Upper lobe of left lung (tissue), 6 donors: Measurements from ENCODE around the gene ZNF526. TPM values are rescaled to one million over a fixed set of nuclear protein-coding genes. Genes with fewer than 3 reads are reported as not detected.

ENCODE experiments used
- ATAC-seq, 2 donors: fragments of 200-7000 bp; cut with Tn5 transposase; one replicate each; pipeline ENCODE4 v1.9.1; 2022; ENCODE audit warnings: mild to moderate bottlenecking in 2 of 2, moderate library complexity in 2 of 2; ENCODE audit not compliant: low FRiP score in 2 of 2
- DNase-seq, 2 donors: peaks; one replicate each; pipeline ENCODE4 v3.0.0-alpha.2; 2019 to 2020
- H3K27ac ChIP-seq, 4 donors: fragments of 200-600 bp; sonication (generic); one replicate each; pipeline ENCODE4 v1.5.1; 2016 to 2019
- H3K27me3 ChIP-seq, 4 donors: fragments of 200-600 bp; sonication (generic); one replicate each; pipeline ENCODE4 v1.5.1; 2017 to 2019
- H3K36me3 ChIP-seq, 4 donors: fragments of 200-600 bp; sonication (generic); one replicate each; pipeline ENCODE4 v1.5.1; 2016 to 2019
- H3K4me1 ChIP-seq, 4 donors: fragments of 200-600 bp; sonication (generic); one replicate each; pipeline ENCODE4 v1.5.1; 2018 to 2019
- H3K4me3 ChIP-seq, 4 donors: fragments of 200-600 bp; sonication (generic); one replicate each; pipeline ENCODE4 v1.5.1; 2017 to 2019; ENCODE audit warnings: mild to moderate bottlenecking in 2 of 4, moderate library complexity in 1 of 4
- H3K9me3 ChIP-seq, 4 donors: fragments of 200-600 bp; sonication (generic); one replicate each; pipeline ENCODE4 v1.5.1; 2018 to 2019
- EP300 ChIP-seq, 4 donors: sonication (generic); formaldehyde crosslinking; IDR thresholded peaks; one replicate each; pipeline ENCODE4 v1.5.1; 2017; ENCODE audit warnings: antibody characterized with exemption in 4 of 4, control low read depth in 2 of 4
- POLR2A ChIP-seq, 4 donors: fragments of 450-650 bp; IDR thresholded peaks; one replicate each; pipeline ENCODE4 v1.5.1; 2016 to 2017; ENCODE audit warnings: antibody characterized with exemption in 4 of 4, mild to moderate bottlenecking in 2 of 4
- POLR2AphosphoS5 ChIP-seq, 2 donors: sonication (generic); formaldehyde crosslinking; IDR thresholded peaks; one replicate each; pipeline ENCODE4 v1.5.1; 2017; ENCODE audit warnings: antibody characterized with exemption in 2 of 2
- WGBS, 2 donors: methylation state at CpG; one replicate each; pipeline ENCODE4 v1.1.5; 2017 to 2018; 5-methylcytosine and 5-hydroxymethylcytosine counted together
- total RNA-seq, 6 donors: library from RNA; depleted of rRNA in 4 of 6; stranded (reverse); fragments of >200 nt in 4 of 6; gene quantifications; one replicate each; pipeline versions ENCODE4 v1.1.0 to v1.2.1, GENCODE V29; 2016 to 2021
- TF ChIP-seq, protein P1 (sequence below), 6 experiments: fragments of 450-650 bp in 4 of 6; fragments of 200-600 bp in 2 of 6; sonication (generic) in 2 of 6; IDR thresholded peaks; one replicate each; pipeline ENCODE4 v1.5.1; 2016 to 2019; ENCODE audit warnings: antibody characterized with exemption in 6 of 6
- donor health status: DM: no; HTN: no; CAD: no; lungs with moderate emphysema.
- donor health status: DM: no; HTN: yes; CAD: no; lungs with severe emphysema.

The ZNF526 gene
- total RNA-seq, 6 donors from 2014 or later: 7.9 to 13.8 (median 11.4) TPM

DNA sequence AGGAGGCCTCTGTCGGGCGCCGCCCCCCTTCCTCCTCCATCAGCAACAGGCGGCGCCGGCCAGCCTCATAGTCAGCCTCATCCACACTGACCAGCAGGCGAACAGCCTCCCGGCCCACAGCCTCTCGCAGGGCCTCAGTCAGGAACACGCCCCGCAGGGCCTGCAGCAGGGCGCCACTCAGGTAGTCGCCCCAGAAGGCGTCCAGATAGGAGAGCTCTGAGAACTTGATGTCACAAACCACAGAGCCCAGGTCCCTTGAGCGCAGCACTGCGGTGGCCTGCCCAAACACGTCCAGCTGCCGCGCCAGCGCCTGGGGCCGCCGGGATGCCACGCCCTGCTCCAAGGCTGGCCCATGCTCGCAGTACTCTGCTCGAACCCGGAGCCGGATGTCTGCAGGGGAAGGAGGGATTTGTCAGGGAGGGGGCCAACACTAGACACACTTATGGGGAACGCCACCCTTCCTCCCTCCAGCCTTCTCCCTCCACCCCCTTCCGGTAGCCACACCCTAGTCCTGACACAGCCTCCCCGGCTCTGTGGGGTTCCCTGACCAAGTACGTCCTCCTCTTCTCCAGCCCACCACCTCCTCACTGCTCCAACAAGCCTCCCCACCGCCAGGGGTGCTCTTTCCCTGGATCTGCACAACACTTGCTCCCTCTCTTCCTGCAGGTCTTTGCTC, 20.5 kb upstream of the ZNF526 start:
- peak overlapping the region; percentile 84 to 93 (median 87) for H3K27ac ChIP-seq
- 45 to 63% methylated on average over 15 to 32 of the region's 32 CpGs for WGBS, 2 donors
- DNase-seq (peak; percentile 81 to 87), ATAC-seq (peak; percentile 25 to 60)
- no peaks in the 10 kb centered on the region for H3K27me3 ChIP-seq
- TF ChIP-seq, protein P1, sequence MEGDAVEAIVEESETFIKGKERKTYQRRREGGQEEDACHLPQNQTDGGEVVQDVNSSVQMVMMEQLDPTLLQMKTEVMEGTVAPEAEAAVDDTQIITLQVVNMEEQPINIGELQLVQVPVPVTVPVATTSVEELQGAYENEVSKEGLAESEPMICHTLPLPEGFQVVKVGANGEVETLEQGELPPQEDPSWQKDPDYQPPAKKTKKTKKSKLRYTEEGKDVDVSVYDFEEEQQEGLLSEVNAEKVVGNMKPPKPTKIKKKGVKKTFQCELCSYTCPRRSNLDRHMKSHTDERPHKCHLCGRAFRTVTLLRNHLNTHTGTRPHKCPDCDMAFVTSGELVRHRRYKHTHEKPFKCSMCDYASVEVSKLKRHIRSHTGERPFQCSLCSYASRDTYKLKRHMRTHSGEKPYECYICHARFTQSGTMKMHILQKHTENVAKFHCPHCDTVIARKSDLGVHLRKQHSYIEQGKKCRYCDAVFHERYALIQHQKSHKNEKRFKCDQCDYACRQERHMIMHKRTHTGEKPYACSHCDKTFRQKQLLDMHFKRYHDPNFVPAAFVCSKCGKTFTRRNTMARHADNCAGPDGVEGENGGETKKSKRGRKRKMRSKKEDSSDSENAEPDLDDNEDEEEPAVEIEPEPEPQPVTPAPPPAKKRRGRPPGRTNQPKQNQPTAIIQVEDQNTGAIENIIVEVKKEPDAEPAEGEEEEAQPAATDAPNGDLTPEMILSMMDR (IDR thresholded peaks at IDR 0.05): peak in 4 of 6 experiments; percentile 18 to 34 (median 25)
- no peak for TF ChIP-seq POLR2A (IDR thresholded peaks at IDR 0.05)
- peak overlapping the region in 3 of 4 donors; percentile 1 to 37 (median 16) for H3K4me3 ChIP-seq
- H3K36me3 ChIP-seq: peaks cover 11 to 69% (median 40%) of the 10 kb centered on the region in 4 donors
- H3K4me1 ChIP-seq: peaks cover 24 to 63% (median 54%) of the 10 kb centered on the region in 4 donors
- no peaks in the 10 kb centered on the region for H3K9me3 ChIP-seq

DNA sequence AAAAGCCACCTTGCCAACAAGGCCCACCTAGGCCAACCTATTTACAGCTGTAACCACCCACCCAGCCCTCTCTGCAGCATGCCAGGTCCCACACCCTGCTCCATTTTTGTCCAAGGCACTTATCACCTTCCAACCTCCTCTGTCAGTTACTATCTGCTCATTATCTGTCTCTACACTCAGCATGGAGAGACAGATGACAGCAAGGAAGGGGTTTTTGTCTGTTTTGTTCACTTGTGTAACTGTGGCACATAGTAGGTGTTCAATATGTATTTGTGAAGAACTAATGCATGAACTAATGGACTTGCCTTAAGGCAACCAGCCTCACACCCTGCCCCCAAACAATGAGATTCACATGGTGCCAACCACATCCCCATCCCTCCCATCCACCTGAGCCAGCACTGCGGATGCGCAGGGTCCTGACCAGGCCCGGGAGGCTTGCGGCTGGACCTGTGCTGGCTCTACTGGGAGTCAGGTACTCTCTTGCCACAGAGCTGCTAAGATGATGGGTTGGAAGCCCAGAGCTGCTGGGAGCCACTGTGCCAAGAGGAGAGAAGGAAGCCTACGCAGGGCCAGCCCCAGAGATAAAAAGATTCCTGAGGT, 19.9 kb upstream of the ZNF526 start:
- DNase-seq: no peak
- H3K36me3 ChIP-seq: peaks cover 11 to 75% (median 44%) of the 10 kb centered on the region in 4 donors
- no peak for TF ChIP-seq POLR2AphosphoS5 (IDR thresholded peaks at IDR 0.05)
- TF ChIP-seq, protein P1 (IDR thresholded peaks at IDR 0.05): no peak
- TF ChIP-seq POLR2A (IDR thresholded peaks at IDR 0.05): no peak
- no peak for TF ChIP-seq EP300 (IDR thresholded peaks at IDR 0.05)
- H3K9me3 ChIP-seq: no peaks in the 10 kb centered on the region
- peaks cover 24 to 63% (median 54%) of the 10 kb centered on the region in 4 donors for H3K4me1 ChIP-seq
- no peak for ATAC-seq
- WGBS, 2 donors: 89 to 96% methylated on average over 5 of the region's 5 CpGs
- no peaks in the 10 kb centered on the region for H3K27me3 ChIP-seq
- peak overlapping the region in 1 of 4 donors; percentile 37 for H3K4me3 ChIP-seq
- peak overlapping the region; percentile 84 to 93 (median 87) for H3K27ac ChIP-seq

DNA sequence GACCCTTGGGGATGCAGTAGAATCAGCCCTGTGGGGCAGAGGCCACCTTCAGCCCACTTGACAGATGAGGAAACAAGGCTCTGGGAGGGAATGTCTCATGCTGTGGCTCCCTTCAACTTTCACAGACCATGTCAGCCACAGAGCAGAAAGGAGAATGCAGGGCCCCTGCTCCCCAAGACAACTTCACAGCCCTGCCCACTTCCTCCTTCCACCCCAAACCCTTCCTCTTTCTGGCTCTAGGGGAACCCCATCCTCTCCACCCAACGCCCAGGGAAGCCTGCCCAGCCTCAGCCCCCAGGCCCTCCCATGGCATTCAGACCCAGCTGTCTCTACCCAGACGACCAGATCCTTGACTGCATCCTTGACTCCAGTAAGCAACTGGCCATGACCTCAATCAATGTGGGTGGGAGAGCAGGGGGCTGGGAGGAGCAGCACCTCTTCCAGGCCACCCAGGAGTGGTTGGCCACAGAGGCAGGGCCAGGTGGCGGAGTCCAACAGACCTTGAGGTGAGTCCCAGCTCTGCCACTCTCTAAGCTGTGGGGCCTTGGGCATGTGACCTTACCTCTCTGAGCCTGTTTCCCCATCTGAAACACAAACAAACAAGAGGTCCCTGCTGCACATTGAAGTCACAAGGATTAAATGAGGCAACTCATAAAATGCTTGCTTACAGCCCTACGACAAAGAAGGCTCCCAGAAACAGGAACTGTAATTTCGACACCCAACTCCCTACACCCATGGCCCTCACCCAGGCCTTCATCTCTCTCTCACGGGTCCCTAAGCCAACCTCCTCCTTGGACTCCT, 18.4 kb upstream of the ZNF526 start:
- no peak for TF ChIP-seq EP300 (IDR thresholded peaks at IDR 0.05)
- TF ChIP-seq POLR2A (IDR thresholded peaks at IDR 0.05): peak in 1 of 4 donors; percentile 31
- TF ChIP-seq, protein P1 (IDR thresholded peaks at IDR 0.05): peak in 2 of 6 experiments; percentile 14 to 15
- peak; percentile 22 to 47 for TF ChIP-seq POLR2AphosphoS5 (IDR thresholded peaks at IDR 0.05)
- WGBS, 2 donors: 44 to 55% methylated on average over 5 to 6 of the region's 6 CpGs
- H3K27ac ChIP-seq: peak overlapping the region; percentile 84 to 93 (median 87)
- DNase-seq: peak in 1 of 2 donors; percentile 81
- peaks cover 24 to 62% (median 54%) of the 10 kb centered on the region in 4 donors for H3K4me1 ChIP-seq
- H3K36me3 ChIP-seq: peaks cover 14 to 90% (median 57%) of the 10 kb centered on the region in 4 donors
- ATAC-seq: peak; percentile 73 to 80
- H3K9me3 ChIP-seq: no peaks in the 10 kb centered on the region
- peak overlapping the region in 2 of 4 donors; percentile 4 to 8 for H3K4me3 ChIP-seq
- no peaks in the 10 kb centered on the region for H3K27me3 ChIP-seq

DNA sequence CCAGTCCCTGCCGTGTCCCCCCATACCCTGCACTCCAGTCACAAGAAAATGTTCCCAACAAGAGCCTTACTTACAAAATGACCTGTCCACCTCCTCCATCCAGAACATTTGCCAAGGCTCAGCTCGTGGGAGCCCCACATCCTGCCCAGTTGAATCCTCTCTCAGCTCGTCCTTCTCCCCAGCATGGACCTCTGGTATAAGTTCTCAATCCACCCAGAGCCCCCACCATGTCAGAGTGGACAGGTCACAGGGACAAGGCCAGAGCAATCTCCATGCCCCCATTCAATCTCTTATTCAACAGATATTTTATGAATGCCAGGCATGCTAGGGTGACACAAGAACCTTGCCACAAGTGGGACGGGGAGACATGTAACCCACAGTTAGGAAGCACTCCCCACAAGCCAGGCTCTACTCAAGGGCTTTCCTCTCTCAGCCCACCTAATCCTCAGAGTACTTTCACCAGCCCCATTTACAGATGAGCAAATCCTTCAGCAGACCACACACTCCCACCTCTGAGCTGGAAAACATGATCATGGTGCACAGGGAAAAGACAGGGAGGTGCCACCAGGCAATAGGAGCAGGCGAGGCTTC, 17.7 kb upstream of the ZNF526 start:
- peaks cover 19 to 61% (median 52%) of the 10 kb centered on the region in 4 donors for H3K4me1 ChIP-seq
- H3K36me3 ChIP-seq: peaks cover 14 to 90% (median 61%) of the 10 kb centered on the region in 4 donors
- TF ChIP-seq EP300 (IDR thresholded peaks at IDR 0.05) (no peak), POLR2A (IDR thresholded peaks at IDR 0.05) (no peak), POLR2AphosphoS5 (IDR thresholded peaks at IDR 0.05) (no peak)
- TF ChIP-seq, protein P1 (IDR thresholded peaks at IDR 0.05): no peak
- DNase-seq (no peak), ATAC-seq (no peak)
- no peaks in the 10 kb centered on the region for H3K27me3 ChIP-seq
- 78 to 84% methylated on average over 4 to 5 of the region's 5 CpGs for WGBS, 2 donors
- H3K27ac ChIP-seq: peak overlapping the region; percentile 84 to 93 (median 87)
- no peaks in the 10 kb centered on the region for H3K9me3 ChIP-seq
- no peak overlapping the region for H3K4me3 ChIP-seq
